NB4 (cell line): ENCODE measurements around the gene MYO10.
"Not testable (repeated sequence)": the region's sequence is repeated elsewhere in the genome, so short reads cannot be mapped to it uniquely, and the experiment has no call there.

ENCODE experiments used
- DNase-seq: peaks from one replicate; pipeline ENCODE4 v3.0.0; 2010; ENCODE audit warnings: low read depth
- H3K4me3 ChIP-seq: one replicate; pipeline ENCODE4 v1.5.1; 2011; ENCODE audit warnings: mild to moderate bottlenecking, low read depth, low read length, moderate library complexity
- CTCF ChIP-seq: IDR thresholded peaks from one replicate; pipeline ENCODE4 v1.5.1; 2012; ENCODE audit warnings: low read depth, low read length
- MAX ChIP-seq: IDR thresholded peaks from 2 replicates; pipeline ENCODE4 v1.6.1; 2011; ENCODE audit warnings: low read depth, low read length
- MYC ChIP-seq: IDR thresholded peaks from 2 replicates; pipeline ENCODE4 v1.6.1; 2011; ENCODE audit warnings: low read depth, low read length
- POLR2A ChIP-seq: IDR thresholded peaks from 2 replicates; pipeline ENCODE4 v1.6.1; 2011; ENCODE audit warnings: mild to moderate bottlenecking; ENCODE audit not compliant: insufficient read length; ENCODE audit errors: extremely low read depth

Gene MYO10

GRCh38 chr5:16834029-16834428, 102.1 kb downstream of the MYO10 start:
- TF ChIP-seq MAX (no peak), POLR2A (no peak)
- no peak overlapping the region for H3K4me3 ChIP-seq
- no peak for DNase-seq

GRCh38 chr5:16831326-16831725, 104.8 kb downstream of the MYO10 start:
- DNase-seq, H3K4me3 ChIP-seq: not testable (repeated sequence)

- DNase-seq = no peak
- TF ChIP-seq CTCF = no peak
- no peak for TF ChIP-seq MAX
- TF ChIP-seq MYC = no peak
- TF ChIP-seq POLR2A = no peak
- H3K4me3 ChIP-seq = no peak overlapping the region
These were observed 108.3 kb downstream of the MYO10 start for GRCh38 chr5:16827755-16828154.

- DNase-seq = no peak
- no peak overlapping the region for H3K4me3 ChIP-seq
- TF ChIP-seq POLR2A = no peak
- TF ChIP-seq CTCF = no peak
- TF ChIP-seq MYC = no peak
- no peak for TF ChIP-seq MAX
These were observed 109.5 kb downstream of the MYO10 start for GRCh38 chr5:16826379-16827125.

- DNase-seq = no peak
- no peak overlapping the region for H3K4me3 ChIP-seq
- no peak for TF ChIP-seq MYC
- TF ChIP-seq MAX = no peak
- no peak for TF ChIP-seq CTCF
- TF ChIP-seq POLR2A = no peak
These were observed 116.4 kb downstream of the MYO10 start for GRCh38 chr5:16819522-16820167.

- no peak for TF ChIP-seq MYC
- no peak for TF ChIP-seq MAX
- TF ChIP-seq POLR2A = no peak
- no peak for TF ChIP-seq CTCF
- DNase-seq = no peak
- H3K4me3 ChIP-seq = no peak overlapping the region
These were observed 120.7 kb downstream of the MYO10 start for GRCh38 chr5:16815432-16815831.

GRCh38 chr5:16812911-16813310, 123.2 kb downstream of the MYO10 start:
- TF ChIP-seq POLR2A (no peak), CTCF (no peak), MYC (no peak)
- DNase-seq = no peak
- H3K4me3 ChIP-seq = no peak overlapping the region
